Trophoblast cell (in vitro differentiated cells and primary cell): ENCODE data around the gene LRRC27.

Experiments
- DNase-seq, 2 donors: peaks; one replicate each; pipeline ENCODE4 v3.0.0-alpha.2; 2016
- H2AFZ ChIP-seq: 2 replicates; pipeline ENCODE4 v1.6.1; 2013; ENCODE audit warnings: low read length, moderate library complexity, mild to moderate bottlenecking; ENCODE audit not compliant: insufficient read depth, poor library complexity
- H2AK5ac ChIP-seq: 2 replicates; pipeline ENCODE4 v1.6.1; 2013; ENCODE audit warnings: mild to moderate bottlenecking, low read length
- H2BK120ac ChIP-seq: 2 replicates; pipeline ENCODE4 v1.6.1; 2013; ENCODE audit warnings: low read length, mild to moderate bottlenecking, moderate library complexity; ENCODE audit not compliant: insufficient read depth, poor library complexity
- H2BK12ac ChIP-seq: 2 replicates; pipeline ENCODE4 v1.6.1; 2013; ENCODE audit warnings: mild to moderate bottlenecking, low read length, moderate library complexity
- H2BK5ac ChIP-seq: 2 replicates; pipeline ENCODE4 v1.6.1; 2013; ENCODE audit warnings: low read length, low read depth, moderate library complexity, mild to moderate bottlenecking; ENCODE audit not compliant: poor library complexity
- H3K14ac ChIP-seq: 2 replicates; pipeline ENCODE4 v1.6.1; 2013; ENCODE audit warnings: mild to moderate bottlenecking, low read length
- H3K18ac ChIP-seq: 2 replicates; pipeline ENCODE4 v1.6.1; 2013; ENCODE audit warnings: mild to moderate bottlenecking, low read length
- H3K23ac ChIP-seq: 2 replicates; pipeline ENCODE4 v1.6.1; 2013; ENCODE audit warnings: low read length
- H3K27ac ChIP-seq: 2 replicates; pipeline ENCODE4 v1.5.1; 2013; ENCODE audit warnings: low read depth, mild to moderate bottlenecking, inconsistent platforms, low read length, moderate library complexity
- H3K27me3 ChIP-seq: 2 replicates; pipeline ENCODE4 v1.6.1; 2013; ENCODE audit warnings: inconsistent platforms, mild to moderate bottlenecking, low read length, moderate library complexity; ENCODE audit not compliant: insufficient read depth
- H3K36me3 ChIP-seq, 2 experiments: 1 replicate in 1 of 2; 2 replicates in 1 of 2; pipeline ENCODE4 v1.6.1; 2013; ENCODE audit warnings: low read length in 2 of 2, mild to moderate bottlenecking in 2 of 2, moderate library complexity in 1 of 2; ENCODE audit not compliant: insufficient read depth in 2 of 2, control insufficient read depth in 1 of 2
- H3K4ac ChIP-seq: 2 replicates; pipeline ENCODE4 v1.6.1; 2013; ENCODE audit warnings: low read depth, mild to moderate bottlenecking, low read length, moderate library complexity
- H3K4me1 ChIP-seq, 2 experiments: 1 replicate in 1 of 2; 2 replicates in 1 of 2; pipeline ENCODE4 v1.6.1; 2013; ENCODE audit warnings: low read length in 2 of 2, mild to moderate bottlenecking in 2 of 2, moderate library complexity in 1 of 2; ENCODE audit not compliant: insufficient read depth in 2 of 2, control insufficient read depth in 1 of 2
- H3K4me2 ChIP-seq: 2 replicates; pipeline ENCODE4 v1.6.1; 2013; ENCODE audit warnings: inconsistent platforms, mild to moderate bottlenecking, low read length, moderate library complexity
- H3K4me3 ChIP-seq: 2 replicates; pipeline ENCODE4 v1.5.1; 2013; ENCODE audit warnings: mild to moderate bottlenecking, low read depth, low read length, inconsistent platforms
- H3K79me1 ChIP-seq: one replicate; pipeline ENCODE4 v1.6.1; 2013; ENCODE audit warnings: low read length
- H3K79me2 ChIP-seq: 2 replicates; pipeline ENCODE4 v1.6.1; 2013; ENCODE audit warnings: low read length, mild to moderate bottlenecking; ENCODE audit not compliant: control insufficient read depth, insufficient read depth, poor library complexity
- H3K9ac ChIP-seq: 2 replicates; pipeline ENCODE4 v1.6.1; 2013; ENCODE audit warnings: mild to moderate bottlenecking, low read length
- H3K9me3 ChIP-seq: 2 replicates; pipeline ENCODE4 v1.6.1; 2013; ENCODE audit warnings: low read depth, mild to moderate bottlenecking, control low read depth, inconsistent platforms, low read length; ENCODE audit not compliant: insufficient read depth
- H4K12ac ChIP-seq: 2 replicates; pipeline ENCODE4 v1.6.1; 2013; ENCODE audit warnings: low read depth, mild to moderate bottlenecking, low read length, moderate library complexity
- H4K8ac ChIP-seq: 2 replicates; pipeline ENCODE4 v1.6.1; 2013; ENCODE audit warnings: low read depth, mild to moderate bottlenecking, low read length, moderate library complexity
- H4K91ac ChIP-seq: one replicate; pipeline ENCODE4 v1.6.1; 2013; ENCODE audit warnings: low read depth, mild to moderate bottlenecking, low read length, moderate library complexity
- WGBS: extraction: QIAGEN DNeasy Blood & Tissue Kit; methylation state at CpG from one replicate; pipeline ENCODE4 v1.1.7; 2013; ENCODE audit warnings: missing lambda C conversion rate; ENCODE audit not compliant: insufficient read length, insufficient coverage; ENCODE audit errors: extremely low coverage; 5-methylcytosine and 5-hydroxymethylcytosine counted together

The LRRC27 gene

DNA sequence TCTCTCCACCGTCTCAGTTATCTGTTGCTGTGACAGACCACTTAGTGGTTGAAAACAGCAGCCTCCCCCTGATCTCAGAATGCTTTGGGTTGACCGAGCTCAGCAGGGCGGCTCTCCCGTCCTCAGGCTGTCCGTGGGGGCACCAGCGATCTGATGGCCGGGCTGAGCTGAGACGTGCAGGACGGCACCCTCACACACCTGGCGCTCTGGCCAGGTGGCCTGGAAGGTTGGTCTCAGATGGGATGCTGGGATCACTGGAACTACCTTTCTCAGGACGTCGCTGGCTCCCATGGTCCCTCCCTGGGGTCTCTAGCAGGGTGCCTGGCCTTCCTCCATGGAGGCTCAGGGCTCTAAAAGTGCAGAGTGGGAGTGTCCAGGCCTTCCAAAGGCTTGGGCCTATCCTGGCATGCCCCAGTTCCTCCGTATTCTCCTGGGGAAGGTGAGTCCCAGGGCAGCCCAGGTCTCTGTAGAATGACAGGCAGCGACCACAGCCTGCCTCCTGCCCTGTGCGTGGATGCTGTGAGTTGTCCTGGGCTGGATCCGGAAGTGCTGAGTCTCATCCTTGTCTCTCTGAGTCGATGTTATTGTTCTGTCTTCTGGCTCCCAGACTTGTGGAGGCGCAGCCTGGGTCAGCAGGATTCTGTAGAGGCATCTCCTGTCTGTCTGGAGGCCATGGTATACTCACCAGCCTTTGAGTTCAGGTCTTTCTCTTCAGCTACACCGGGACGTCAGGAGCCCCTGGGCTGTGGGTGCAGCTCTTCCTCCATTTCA is 52.8 kb downstream of the LRRC27 start:
- Histone ChIP-seq H4K8ac (no peak overlapping the region), H2BK120ac (no peak overlapping the region), H2AK5ac (no peak overlapping the region), H2BK12ac (no peak overlapping the region), H3K4ac (no peak overlapping the region), H4K12ac (no peak overlapping the region), H3K14ac (no peak overlapping the region), H3K18ac (no peak overlapping the region), H3K79me2 (no peaks in the 10 kb centered on the region), H3K4me3 (no peak overlapping the region), H3K27ac (no peak overlapping the region), H3K27me3 (no peaks in the 10 kb centered on the region), H3K36me3 (no peaks in the 10 kb centered on the region), H3K23ac (no peak overlapping the region), H2BK5ac (no peak overlapping the region), H3K4me2 (no peak overlapping the region), H4K91ac (peak overlapping the region; percentile 10), H3K4me1 (peaks cover 14 to 26% of the 10 kb centered on the region in 2 experiments), H3K79me1 (no peaks in the 10 kb centered on the region), H2AFZ (no peak overlapping the region), H3K9ac (no peak overlapping the region), H3K9me3 (peaks cover 1% of the 10 kb centered on the region)
- no CpG with 5 or more reads among the region's 20 CpGs for WGBS
- DNase-seq: no peak

DNA sequence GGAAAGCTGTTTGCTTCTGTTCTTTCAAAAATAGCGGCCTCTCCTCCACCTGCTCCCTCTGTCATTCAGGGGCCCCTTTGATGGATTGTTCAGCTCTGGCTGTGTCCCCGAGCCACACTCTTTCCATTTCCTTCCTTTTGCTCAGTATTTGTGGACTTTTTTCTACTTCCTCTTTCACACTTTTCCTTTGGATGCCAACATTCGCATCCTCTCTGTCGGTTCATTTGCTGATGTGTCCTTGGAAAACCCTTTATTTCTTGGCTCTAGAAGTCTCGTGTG is 53.3 kb downstream of the LRRC27 start:
- Histone ChIP-seq H3K4me2 (no peak overlapping the region), H3K9me3 (peaks cover 1% of the 10 kb centered on the region), H3K27ac (no peak overlapping the region), H3K9ac (no peak overlapping the region), H3K79me2 (no peaks in the 10 kb centered on the region), H3K4me3 (no peak overlapping the region), H3K14ac (no peak overlapping the region), H4K12ac (no peak overlapping the region), H2AFZ (no peak overlapping the region), H4K91ac (no peak overlapping the region), H2BK120ac (no peak overlapping the region), H2AK5ac (no peak overlapping the region), H4K8ac (no peak overlapping the region), H3K4ac (no peak overlapping the region), H3K4me1 (peaks cover 15 to 26% of the 10 kb centered on the region in 2 experiments), H2BK12ac (no peak overlapping the region), H3K18ac (no peak overlapping the region), H3K36me3 (no peaks in the 10 kb centered on the region), H2BK5ac (no peak overlapping the region), H3K79me1 (no peaks in the 10 kb centered on the region), H3K23ac (no peak overlapping the region), H3K27me3 (no peaks in the 10 kb centered on the region)
- no CpG with 5 or more reads among the region's 5 CpGs for WGBS
- DNase-seq: no peak

DNA sequence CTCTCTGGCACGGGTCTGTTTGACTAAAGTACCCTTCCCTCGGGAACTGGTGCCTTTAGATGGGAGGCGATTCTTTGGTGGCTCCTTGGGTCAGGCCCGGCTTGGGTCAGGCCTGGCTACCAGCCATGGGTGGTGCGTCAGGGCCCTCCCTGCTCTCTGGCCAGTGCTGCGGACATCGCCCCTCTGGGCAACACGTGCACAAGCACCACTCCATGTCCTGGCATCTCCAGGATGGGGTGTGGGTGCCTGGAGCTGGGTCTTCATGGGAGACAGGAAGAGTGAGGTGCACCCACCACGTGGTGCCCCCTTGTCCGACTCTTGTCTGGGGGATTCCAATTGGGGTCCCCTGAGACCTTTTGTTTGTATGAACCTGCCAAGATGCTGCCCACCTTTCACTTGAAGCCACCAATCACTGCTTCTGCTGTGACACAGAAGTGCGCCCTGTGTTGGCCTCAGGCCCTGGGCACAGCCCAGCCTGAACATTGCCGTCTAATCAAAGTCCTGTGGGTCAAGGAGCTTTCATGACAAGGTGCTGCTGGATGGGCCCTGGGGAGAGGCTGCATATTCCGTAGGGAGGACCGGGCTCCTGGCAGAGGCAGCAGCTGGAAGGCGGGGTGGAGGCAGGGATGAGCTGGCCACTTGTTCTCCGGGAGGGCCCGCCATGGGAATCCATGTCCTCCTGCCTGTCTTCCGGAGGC is 53.9 kb downstream of the LRRC27 start:
- Histone ChIP-seq H3K4ac (no peak overlapping the region), H2BK12ac (no peak overlapping the region), H4K12ac (no peak overlapping the region), H4K91ac (no peak overlapping the region), H3K9me3 (peaks cover 1% of the 10 kb centered on the region), H3K14ac (no peak overlapping the region), H2BK120ac (no peak overlapping the region), H2BK5ac (no peak overlapping the region), H2AK5ac (no peak overlapping the region), H3K4me1 (peaks cover 15 to 26% of the 10 kb centered on the region in 2 experiments), H3K4me3 (no peak overlapping the region), H4K8ac (no peak overlapping the region), H3K36me3 (no peaks in the 10 kb centered on the region), H3K79me1 (no peaks in the 10 kb centered on the region), H3K27me3 (no peaks in the 10 kb centered on the region), H3K79me2 (no peaks in the 10 kb centered on the region), H2AFZ (no peak overlapping the region), H3K18ac (no peak overlapping the region), H3K23ac (no peak overlapping the region), H3K4me2 (no peak overlapping the region), H3K9ac (no peak overlapping the region), H3K27ac (no peak overlapping the region)
- WGBS: no CpG with 5 or more reads among the region's 18 CpGs
- no peak for DNase-seq

DNA sequence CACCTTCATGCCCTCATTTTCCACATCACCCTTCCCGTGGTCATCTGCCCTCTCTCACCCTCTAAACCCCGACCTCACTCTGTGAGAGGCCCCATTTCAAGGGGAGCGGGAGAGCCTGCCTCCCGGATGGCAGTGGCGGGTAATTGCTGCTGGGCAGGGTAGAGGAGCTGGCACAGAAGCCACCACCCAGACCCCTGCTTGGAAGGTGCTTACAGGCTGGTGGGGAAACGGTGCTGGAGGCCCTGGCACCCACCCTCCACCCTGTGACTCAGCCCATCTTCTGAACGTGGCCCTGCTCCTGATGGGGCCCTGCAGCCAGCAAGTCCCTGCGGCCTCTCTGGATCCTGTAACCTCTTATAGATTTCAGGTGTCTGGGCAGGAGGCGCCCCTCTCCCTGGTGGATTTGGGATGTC is 54.4 kb downstream of the LRRC27 start:
- H3K27ac ChIP-seq: no peak overlapping the region
- H3K27me3 ChIP-seq: no peaks in the 10 kb centered on the region
- H2BK120ac ChIP-seq: no peak overlapping the region
- no peaks in the 10 kb centered on the region for H3K79me1 ChIP-seq
- no peak overlapping the region for H4K12ac ChIP-seq
- no peak overlapping the region for H2AK5ac ChIP-seq
- H4K91ac ChIP-seq: no peak overlapping the region
- H3K23ac ChIP-seq: no peak overlapping the region
- H4K8ac ChIP-seq: no peak overlapping the region
- H3K14ac ChIP-seq: no peak overlapping the region
- no peak overlapping the region for H3K18ac ChIP-seq
- no peak overlapping the region for H3K9ac ChIP-seq
- H2AFZ ChIP-seq: no peak overlapping the region
- H2BK12ac ChIP-seq: no peak overlapping the region
- no peaks in the 10 kb centered on the region for H3K79me2 ChIP-seq
- WGBS: no CpG with 5 or more reads among the region's 9 CpGs
- no peak overlapping the region for H3K4me2 ChIP-seq
- H3K4me3 ChIP-seq: no peak overlapping the region
- H3K9me3 ChIP-seq: peaks cover 1% of the 10 kb centered on the region
- DNase-seq: no peak
- no peaks in the 10 kb centered on the region for H3K36me3 ChIP-seq
- H3K4ac ChIP-seq: no peak overlapping the region
- peaks cover 15 to 26% of the 10 kb centered on the region in 2 experiments for H3K4me1 ChIP-seq
- H2BK5ac ChIP-seq: no peak overlapping the region
